DMS153 treated with DMSO at 0.1 percent for 48 hours (cell line): ENCODE measurements around the gene PRXL2A.
"Not testable (repeated sequence)": the region's sequence is repeated elsewhere in the genome, so short reads cannot be mapped to it uniquely, and the experiment has no call there.

Source experiments
- DNase-seq: peaks from one replicate; lab custom pipeline; 2025; ENCODE audit not compliant: unreplicated experiment; lab: John Stamatoyannopoulos, UW

Gene PRXL2A

DNA sequence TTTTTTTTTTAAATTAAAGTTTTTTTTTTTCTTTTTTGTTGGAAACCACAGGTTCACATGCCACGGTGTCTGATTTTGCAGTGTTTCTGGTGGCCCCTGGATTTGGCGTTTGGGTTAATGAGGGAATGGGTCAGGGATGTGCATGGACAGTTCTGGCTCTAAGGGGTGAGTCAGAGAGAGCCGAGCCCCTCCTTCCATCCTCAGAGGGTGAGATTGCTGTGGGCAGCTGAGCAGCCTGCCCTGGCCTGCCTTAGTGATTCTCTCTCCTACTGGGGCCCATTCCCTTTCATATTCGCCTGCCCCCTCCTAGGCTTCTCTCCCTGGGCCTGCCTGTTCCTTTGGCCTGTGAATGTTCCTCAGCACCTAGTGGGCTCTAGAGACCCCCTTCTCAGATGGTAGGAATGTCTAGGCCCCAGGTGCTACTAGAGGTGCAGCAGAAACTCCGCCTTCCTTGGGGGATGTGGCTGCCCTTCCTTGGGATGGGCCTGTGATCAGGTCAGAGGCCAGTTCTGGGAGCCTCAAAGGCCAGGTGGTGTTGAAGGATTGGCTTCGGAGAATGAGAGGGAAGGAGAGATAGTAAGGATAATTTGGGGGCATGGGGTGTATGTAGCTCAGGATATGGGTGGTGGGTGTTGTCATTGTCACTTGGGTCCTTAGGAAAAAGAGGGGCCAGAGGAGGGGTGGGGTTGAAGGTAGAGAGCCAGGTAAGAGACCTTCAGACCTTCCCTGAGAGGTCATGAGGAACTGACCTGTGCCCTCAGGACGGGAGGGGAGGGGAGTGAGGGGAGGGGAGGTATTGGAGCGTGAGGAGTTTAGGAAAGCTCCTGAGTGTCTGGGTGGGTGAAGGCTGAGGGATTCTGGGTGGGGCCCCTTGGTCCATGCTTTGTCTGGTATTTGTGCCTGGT, 65.6 kb downstream of the PRXL2A start:
- DNase-seq: no peak

DNA sequence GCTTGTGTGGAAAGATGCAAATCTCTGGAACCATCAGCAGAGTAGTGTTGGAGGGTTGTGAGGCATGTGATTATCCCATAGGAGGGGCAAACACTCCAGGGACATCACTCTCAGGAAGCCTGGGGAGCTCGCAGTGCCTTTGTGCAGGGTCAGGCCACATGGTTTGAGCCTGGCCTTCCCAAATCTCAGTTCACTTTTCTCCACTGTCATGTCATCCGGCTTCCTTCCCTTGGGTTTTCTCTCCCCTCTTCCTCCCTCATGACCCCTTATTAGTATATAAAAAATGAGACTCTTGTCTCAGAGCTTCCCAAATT, 66.2 kb downstream of the PRXL2A start:
- DNase-seq: no peak

DNA sequence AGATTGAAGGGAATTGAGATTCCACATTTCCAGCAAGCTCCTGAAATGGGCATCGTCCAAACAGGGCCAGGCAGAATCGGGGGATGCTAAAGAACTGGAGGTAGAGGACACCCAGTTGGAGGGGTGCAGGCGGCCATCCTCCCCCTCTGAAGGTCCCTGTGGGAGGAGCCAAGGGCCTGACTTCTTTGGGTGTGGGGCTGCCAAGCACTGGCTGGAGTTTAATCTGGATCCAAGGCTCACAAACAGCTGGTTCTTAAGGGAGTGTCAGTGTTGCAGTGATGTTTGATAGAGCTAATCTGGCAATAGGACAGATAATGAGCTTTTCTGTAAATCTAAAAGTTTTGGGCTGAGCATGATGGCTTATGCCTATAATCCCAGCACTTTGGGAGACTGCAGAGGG, 66.6 kb downstream of the PRXL2A start:
- no peak for DNase-seq

DNA sequence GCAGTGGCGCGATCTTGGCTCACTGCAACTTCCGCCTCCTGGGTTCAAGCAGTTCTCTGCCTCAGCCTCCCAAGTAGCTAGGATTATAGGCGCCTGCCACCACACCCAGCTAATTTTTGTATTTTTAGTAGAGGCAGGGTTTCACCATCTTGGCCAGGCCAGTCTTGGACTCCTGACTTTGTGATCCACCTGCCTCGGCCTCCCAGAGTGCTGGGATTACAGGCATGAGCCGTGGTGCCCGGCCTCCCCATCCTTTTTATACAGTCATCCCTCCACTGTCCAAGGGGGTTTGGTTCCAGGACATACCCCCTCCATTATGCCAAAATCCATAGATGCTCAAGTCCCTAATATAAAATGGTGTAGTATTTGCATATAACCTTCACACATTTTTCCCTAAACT, 67.3 kb downstream of the PRXL2A start:
- DNase-seq: not testable (repeated sequence)

DNA sequence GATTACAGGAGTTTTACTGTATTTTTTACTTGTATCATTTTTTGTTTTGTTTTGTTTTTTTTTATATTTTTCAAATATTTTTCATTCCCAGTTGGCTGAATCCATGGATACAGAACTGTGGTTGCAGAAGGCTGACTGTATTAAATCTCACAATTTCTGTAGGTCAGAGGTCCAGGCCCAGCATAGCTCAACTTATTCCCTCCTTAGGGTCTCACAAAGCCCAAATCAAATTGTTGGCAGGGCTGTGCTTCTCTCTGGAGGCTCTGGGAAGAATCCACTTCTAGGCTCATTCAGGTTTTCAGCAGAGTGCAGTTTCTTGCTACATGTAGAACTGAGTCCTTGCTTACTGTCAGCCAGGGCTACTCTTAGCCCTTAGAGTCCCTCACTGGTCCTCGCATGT, 68.3 kb downstream of the PRXL2A start:
- no peak for DNase-seq

DNA sequence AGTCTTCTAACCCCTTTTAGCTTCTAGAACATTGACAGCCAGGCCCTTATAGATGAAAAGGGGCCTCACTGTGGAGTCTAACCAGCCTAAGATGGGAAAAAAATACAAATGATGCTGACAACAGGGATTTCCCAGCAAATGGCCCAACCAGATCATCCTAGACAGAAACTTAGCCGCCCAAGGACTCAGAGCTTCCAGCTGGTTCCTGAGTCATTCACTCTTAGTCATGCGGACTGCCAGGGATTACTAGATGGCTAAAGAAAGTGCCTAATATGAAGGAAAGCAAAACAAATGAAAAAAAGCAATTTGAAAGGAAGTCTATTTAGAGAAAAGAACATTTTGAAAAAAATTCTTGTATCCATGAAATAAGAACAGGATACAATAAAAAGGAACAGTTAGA, 69.5 kb downstream of the PRXL2A start:
- no peak for DNase-seq

DNA sequence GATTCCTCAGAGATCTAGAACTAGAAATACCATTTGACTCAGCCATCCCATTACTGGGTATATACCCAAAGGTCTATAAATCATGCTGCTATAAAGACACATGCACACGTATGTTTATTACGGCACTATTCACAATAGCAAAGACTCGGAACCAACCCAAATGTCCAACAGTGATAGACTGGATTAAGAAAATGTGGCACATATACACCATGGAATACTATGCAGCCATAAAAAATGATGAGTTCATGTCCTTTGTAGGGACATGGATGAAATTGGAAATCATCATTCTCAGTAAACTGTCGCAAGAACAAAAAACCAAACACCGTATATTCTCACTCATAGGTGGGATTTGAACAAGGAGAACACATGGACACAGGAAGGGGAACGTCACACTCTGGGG, 72.0 kb downstream of the PRXL2A start:
- not testable (repeated sequence) for DNase-seq

DNA sequence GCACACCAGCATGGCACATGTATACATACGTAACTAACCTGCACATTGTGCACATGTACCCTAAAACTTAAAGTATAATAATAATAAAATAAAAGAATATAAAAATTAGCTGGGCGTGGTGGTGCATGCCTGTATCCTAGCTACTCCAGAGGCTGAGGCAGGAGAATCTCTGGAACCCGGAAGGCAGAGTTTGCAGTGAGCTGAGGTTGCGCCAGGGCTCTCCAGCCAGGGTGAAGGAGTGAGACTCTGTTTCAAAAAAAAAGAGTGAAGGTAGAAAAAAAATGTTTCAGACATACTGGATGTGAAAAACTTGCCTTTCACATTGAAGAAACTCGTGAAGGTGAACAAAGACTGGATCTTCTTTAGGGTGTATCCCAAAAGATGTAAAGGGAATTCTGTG, 72.5 kb downstream of the PRXL2A start:
- no peak for DNase-seq

DNA sequence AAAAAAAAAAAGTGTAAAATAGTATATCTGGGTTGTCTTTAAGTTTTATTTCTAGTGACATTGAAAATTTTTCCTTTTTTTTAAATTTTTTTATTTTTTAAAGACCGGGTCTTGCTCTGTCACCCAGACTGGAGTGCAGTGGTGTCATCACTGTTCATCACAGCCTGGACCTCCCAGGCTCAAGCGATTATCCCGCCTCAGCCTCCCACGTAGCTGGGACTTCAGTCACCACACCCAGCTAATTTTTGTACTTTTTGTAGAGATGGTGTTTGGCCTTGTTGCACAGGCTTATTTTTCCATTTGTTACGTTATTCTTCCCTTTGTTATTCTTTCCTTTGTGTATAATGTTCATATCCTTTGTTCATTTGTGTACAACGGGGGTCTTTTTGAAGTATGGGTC, 75.9 kb downstream of the PRXL2A start:
- no peak for DNase-seq

DNA sequence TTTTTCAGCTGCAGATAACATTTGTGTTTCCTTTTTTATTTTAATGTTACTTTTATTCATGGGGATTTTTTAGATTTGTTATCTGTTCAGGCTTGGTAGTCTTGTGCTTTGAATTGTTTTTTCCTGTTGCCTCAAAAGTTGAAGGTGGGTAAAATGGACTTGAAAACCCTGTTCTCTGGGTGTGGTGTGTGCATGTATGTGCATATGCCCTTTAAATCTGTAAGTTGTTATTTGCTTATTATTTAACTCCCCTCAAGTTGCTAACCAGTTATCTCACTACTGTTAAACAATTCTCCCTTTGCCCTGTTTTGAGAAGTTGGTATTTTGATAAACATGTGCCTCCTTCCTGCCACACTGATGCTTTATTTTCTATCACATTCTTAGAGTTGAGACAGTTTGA, 76.3 kb downstream of the PRXL2A start:
- DNase-seq: no peak

DNA sequence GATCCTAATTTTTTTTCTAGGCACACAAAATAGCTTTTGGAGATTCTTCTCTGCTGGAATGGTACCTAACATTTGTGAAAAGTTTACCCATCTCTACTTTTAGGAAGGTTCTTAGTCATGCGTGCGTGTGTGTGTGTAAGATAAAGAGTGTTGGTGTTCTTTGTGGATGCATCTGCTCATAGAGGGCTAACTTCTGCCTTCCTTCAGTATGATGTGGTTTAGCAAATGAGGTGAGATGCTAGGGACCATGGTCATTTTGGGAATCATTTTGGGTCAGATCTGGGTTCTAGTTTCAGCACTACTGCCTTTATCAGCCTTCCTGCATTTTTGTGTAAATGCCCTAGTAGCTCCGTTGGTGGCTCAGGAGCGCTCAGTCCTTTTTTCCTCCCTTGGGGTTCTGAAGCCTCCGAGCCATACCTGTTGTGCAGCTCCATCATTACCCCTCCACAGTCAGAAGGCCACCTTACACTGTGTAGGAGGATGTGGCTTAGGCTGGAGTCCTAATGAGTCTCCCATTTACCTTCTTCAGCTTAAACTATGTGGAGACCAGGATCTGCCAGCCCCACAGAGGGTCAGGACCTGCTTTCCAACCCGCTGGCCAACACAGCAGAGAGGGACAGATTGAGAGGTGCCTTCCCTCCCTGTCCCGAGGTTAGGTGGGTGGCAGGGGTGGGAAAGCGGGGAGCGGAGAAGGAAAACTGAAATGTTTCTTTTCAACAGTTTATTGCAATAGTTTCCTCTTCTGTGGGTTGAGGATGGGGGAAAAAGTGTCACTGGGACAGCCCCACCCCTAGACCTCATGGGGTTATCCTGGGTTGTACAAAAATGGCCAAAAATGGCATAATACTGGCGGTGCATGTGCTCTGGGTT, 77.0 kb downstream of the PRXL2A start:
- DNase-seq: no peak

DNA sequence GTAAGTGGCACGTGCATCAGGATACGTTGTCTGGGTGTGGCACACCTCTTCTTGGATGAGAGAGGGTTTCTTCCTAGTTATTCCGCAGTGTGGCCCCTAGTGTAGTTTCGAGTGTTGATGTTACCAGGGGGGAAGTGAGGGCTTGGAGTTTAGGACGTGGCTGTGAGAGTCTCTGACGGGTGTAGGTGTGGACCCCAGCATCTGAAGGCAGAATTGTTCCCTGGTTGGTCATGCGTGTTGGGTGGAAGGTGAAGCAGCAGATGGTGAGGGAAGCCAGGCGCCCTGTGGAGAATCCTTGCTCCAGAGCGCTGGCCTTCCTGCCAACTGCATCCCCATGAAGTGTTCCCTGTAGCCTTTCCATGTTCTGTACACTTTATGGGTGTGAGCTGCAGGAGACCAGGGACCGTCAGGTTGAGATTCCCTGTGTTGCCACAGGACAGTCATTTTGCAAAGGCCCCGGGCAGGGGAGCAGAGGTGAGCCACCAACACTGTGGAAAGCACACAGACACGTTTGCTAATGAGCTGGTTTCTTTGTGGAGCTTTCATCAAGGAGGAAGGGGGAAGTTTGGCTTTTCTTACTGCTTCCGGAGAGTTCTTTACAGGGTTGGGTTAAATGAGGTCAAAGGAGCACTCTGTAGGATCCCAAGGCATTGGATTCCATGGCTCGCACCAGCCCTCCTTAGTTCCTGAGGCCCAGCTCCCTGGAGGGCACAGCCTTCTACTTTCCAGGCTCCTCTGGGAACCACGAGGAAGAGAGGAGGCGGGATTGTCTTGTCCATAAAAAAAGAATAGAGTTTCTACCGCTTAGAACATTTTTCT, 77.8 kb downstream of the PRXL2A start:
- no peak for DNase-seq
